Stimulated activated CD4-positive, alpha-beta T cell treated with anti-CD3 and anti-CD28 coated beads, Interleukin-4, amount 100 ng/mL, for 1 hour (primary cell): Measurements from ENCODE around the gene POU5F1.
"Not testable (repeated sequence)": the region's sequence is repeated elsewhere in the genome, so short reads cannot be mapped to it uniquely, and the experiment has no call there.

ENCODE experiments used
- DNase-seq: peaks from one replicate; pipeline ENCODE4 v3.0.0-alpha.2; 2020

Gene POU5F1

GRCh38 chr6:31165064-31165832 is 5.2 kb downstream of the POU5F1 start:
- not testable (repeated sequence) for DNase-seq

GRCh38 chr6:31164475-31165063 is 5.9 kb downstream of the POU5F1 start:
- DNase-seq = not testable (repeated sequence)

GRCh38 chr6:31163922-31164321 is 6.6 kb downstream of the POU5F1 start:
- DNase-seq = no peak

- no peak for DNase-seq
These were observed 7.9 kb downstream of the POU5F1 start for GRCh38 chr6:31162463-31163165.

- DNase-seq = no peak
These were observed 9.0 kb downstream of the POU5F1 start for GRCh38 chr6:31161216-31162126.

- no peak for DNase-seq
These were observed 11.3 kb downstream of the POU5F1 start for GRCh38 chr6:31158863-31159855.

- DNase-seq = peak; percentile 99
These were observed 12.2 kb downstream of the POU5F1 start, which contains the start of gene TCF19 for GRCh38 chr6:31158140-31158862. Gene TCF19, plus strand, starts transcription at chr6:31158589. Its CDS starts 881 bp downstream, at chr6:31159470.

GRCh38 chr6:31157513-31158139 is 12.9 kb downstream of the POU5F1 start, which contains the start of gene CCHCR1:
Gene CCHCR1, minus strand, starts transcription at chr6:31157802. Its CDS starts 202 bp downstream, at chr6:31157600.
- no peak for DNase-seq

GRCh38 chr6:31156641-31157040 is 13.8 kb downstream of the POU5F1 start:
- no peak for DNase-seq

GRCh38 chr6:31154436-31154835 is 16.0 kb downstream of the POU5F1 start:
- no peak for DNase-seq

GRCh38 chr6:31152781-31153180 is 17.7 kb downstream of the POU5F1 start:
- DNase-seq = no peak

GRCh38 chr6:31149827-31150447 is 20.5 kb downstream of the POU5F1 start:
- DNase-seq = no peak

GRCh38 chr6:31145386-31145785 is 25.1 kb downstream of the POU5F1 start:
- no peak for DNase-seq

- DNase-seq = no peak
These were observed 25.5 kb downstream of the POU5F1 start for GRCh38 chr6:31144970-31145340.

- DNase-seq = no peak
These were observed 26.0 kb downstream of the POU5F1 start for GRCh38 chr6:31144296-31144969.

- no peak for DNase-seq
These were observed 27.3 kb downstream of the POU5F1 start for GRCh38 chr6:31143148-31143547.

GRCh38 chr6:31142361-31142761 is 28.1 kb downstream of the POU5F1 start:
- no peak for DNase-seq

GRCh38 chr6:31140643-31141042 is 29.8 kb downstream of the POU5F1 start:
- DNase-seq = no peak

GRCh38 chr6:31139599-31139998 is 30.9 kb downstream of the POU5F1 start:
- no peak for DNase-seq
